IMR-90 (cell line): ENCODE data around the gene AP3S1. TPM values are rescaled to one million over a fixed set of nuclear protein-coding genes. Genes with fewer than 3 reads are reported as not detected.

Source experiments
- ATAC-seq: fragments of 200-7000 bp; cut with Tn5 transposase; 2 replicates; pipeline ENCODE4 v1.9.1; 2020; ENCODE audit warnings: low read depth, mild to moderate bottlenecking, moderate library complexity
- BruUV-seq: library from RNA; stranded (reverse); fragments of 400-500 nt; replicated peaks from 2 replicates; lab custom pipeline; 2021; lab: Mats Ljungman, UMichigan
- CTCF ChIA-PET: fragments of 300-600 bp; formaldehyde crosslinking; extraction: SDS; loops from one replicate; lab custom pipeline; 2021; ENCODE audit warnings: antibody characterized with exemption; lab: Yijun Ruan, JAX
- POLR2A ChIA-PET: fragments of 300-600 bp; sonication (Branson Sonifier 250); formaldehyde crosslinking; loops from one replicate; lab custom pipeline; 2022; ENCODE audit warnings: antibody characterized with exemption; ENCODE audit not compliant: unreplicated experiment; lab: Charles Lee
- DNase-seq: peaks from one replicate; pipeline ENCODE4 v3.0.0; 2013
- H2AFZ ChIP-seq: replicated peaks from 2 replicates; pipeline ENCODE3; 2013; ENCODE audit warnings: low read length, mild to moderate bottlenecking; ENCODE audit not compliant: poor library complexity
- H2AK5ac ChIP-seq: 2 replicates; pipeline ENCODE4 v1.6.1; 2013; ENCODE audit warnings: low read depth, low read length, inconsistent platforms
- H2AK9ac ChIP-seq: replicated peaks from 2 replicates; pipeline ENCODE3; 2013; ENCODE audit warnings: mild to moderate bottlenecking, low read depth, low read length, moderate library complexity; ENCODE audit not compliant: poor library complexity
- H2BK120ac ChIP-seq: 2 replicates; pipeline ENCODE4 v1.6.1; 2013; ENCODE audit warnings: low read depth, low read length, inconsistent platforms
- H2BK15ac ChIP-seq: 3 replicates; pipeline ENCODE4 v1.6.1; 2013; ENCODE audit warnings: low read depth, low read length, inconsistent platforms
- H2BK20ac ChIP-seq: 2 replicates; pipeline ENCODE4 v1.6.1; 2013; ENCODE audit warnings: low read depth, mild to moderate bottlenecking, inconsistent platforms, low read length, moderate library complexity
- H2BK5ac ChIP-seq: 2 replicates; pipeline ENCODE4 v1.6.1; 2013; ENCODE audit warnings: mild to moderate bottlenecking, low read depth, low read length, inconsistent platforms; ENCODE audit not compliant: poor library complexity, severe bottlenecking
- H3K14ac ChIP-seq: replicated peaks from 2 replicates; pipeline ENCODE4 v1.6.1; 2013; ENCODE audit warnings: low read depth, low read length, inconsistent platforms
- H3K18ac ChIP-seq: 2 replicates; pipeline ENCODE4 v1.6.1; 2013; ENCODE audit warnings: low read depth, low read length, control low read depth
- H3K23ac ChIP-seq: 2 replicates; pipeline ENCODE4 v1.6.1; 2013; ENCODE audit warnings: low read depth, low read length, inconsistent platforms
- H3K27ac ChIP-seq: 2 replicates; pipeline ENCODE4 v1.5.1; 2013; ENCODE audit warnings: mild to moderate bottlenecking, control low read depth, low read length; ENCODE audit not compliant: insufficient read depth
- H3K27me3 ChIP-seq: 2 replicates; pipeline ENCODE4 v1.6.1; 2013; ENCODE audit warnings: low read length; ENCODE audit not compliant: control insufficient read depth, insufficient read depth
- H3K36me3 ChIP-seq: 2 replicates; pipeline ENCODE4 v1.6.1; 2013; ENCODE audit warnings: low read length, mixed read lengths; ENCODE audit not compliant: control insufficient read depth, insufficient read depth
- H3K4ac ChIP-seq: 2 replicates; pipeline ENCODE4 v1.6.1; 2013; ENCODE audit warnings: low read depth, low read length, inconsistent platforms
- H3K4me1 ChIP-seq: 2 replicates; pipeline ENCODE4 v1.6.1; 2013; ENCODE audit warnings: low read length, mixed read lengths; ENCODE audit not compliant: control insufficient read depth, insufficient read depth
- H3K4me2 ChIP-seq: 2 replicates; pipeline ENCODE4 v1.6.1; 2013; ENCODE audit warnings: low read depth, mild to moderate bottlenecking, control low read depth, low read length, moderate library complexity
- H3K4me3 ChIP-seq: 2 replicates; pipeline ENCODE4 v1.5.1; 2013; ENCODE audit warnings: low read depth, mild to moderate bottlenecking, control low read depth, low read length, moderate library complexity; ENCODE audit not compliant: insufficient read depth
- H3K56ac ChIP-seq: 2 replicates; pipeline ENCODE4 v1.6.1; 2013; ENCODE audit warnings: low read length, inconsistent platforms; ENCODE audit not compliant: insufficient read depth; ENCODE audit errors: extremely low read depth
- H3K79me1 ChIP-seq, 2 experiments: 2 replicates each; pipeline ENCODE4 v1.6.1; 2013; ENCODE audit warnings: low read length in 2 of 2, inconsistent platforms in 1 of 2, low read depth in 1 of 2
- H3K9ac ChIP-seq: 2 replicates; pipeline ENCODE4 v1.6.1; 2013; ENCODE audit warnings: low read depth, low read length, control low read depth
- H3K9me1 ChIP-seq: 2 replicates; pipeline ENCODE4 v1.6.1; 2013; ENCODE audit warnings: low read length, inconsistent platforms; ENCODE audit not compliant: insufficient read depth
- H3K9me3 ChIP-seq: 2 replicates; pipeline ENCODE4 v1.6.1; 2013; ENCODE audit warnings: low read length; ENCODE audit not compliant: control insufficient read depth, insufficient read depth
- H4K20me1 ChIP-seq: 2 replicates; pipeline ENCODE4 v1.6.1; 2013; ENCODE audit warnings: low read length, inconsistent platforms; ENCODE audit not compliant: insufficient read depth
- H4K5ac ChIP-seq: 2 replicates; pipeline ENCODE4 v1.6.1; 2013; ENCODE audit warnings: mild to moderate bottlenecking, low read depth, low read length, control low read depth
- H4K8ac ChIP-seq, 2 experiments: 2 replicates each; pipeline ENCODE4 v1.6.1; 2013; ENCODE audit warnings: low read depth in 2 of 2, low read length in 2 of 2, control low read depth in 1 of 2, inconsistent platforms in 1 of 2
- H4K91ac ChIP-seq: 2 replicates; pipeline ENCODE4 v1.6.1; 2013; ENCODE audit warnings: low read depth, low read length, inconsistent platforms; ENCODE audit not compliant: insufficient read depth
- CEBPB ChIP-seq: IDR thresholded peaks from 2 replicates; pipeline ENCODE4 v1.6.1; 2012; ENCODE audit warnings: low read depth, low read length, improper control_type of control experiment
- FOS ChIP-seq: fragments of 150-350 bp; IDR thresholded peaks from 2 replicates; pipeline ENCODE4 v1.6.1; 2016; ENCODE audit warnings: low read depth, low read length
- MAFK ChIP-seq: IDR thresholded peaks from 2 replicates; pipeline ENCODE4 v1.6.1; 2012; ENCODE audit warnings: low read depth, low read length, improper control_type of control experiment
- MAZ ChIP-seq: IDR thresholded peaks from 2 replicates; pipeline ENCODE4 v1.6.1; 2012; ENCODE audit warnings: low read depth, mild to moderate bottlenecking, low read length, improper control_type of control experiment, moderate library complexity, borderline replicate concordance
- MXI1 ChIP-seq: IDR thresholded peaks from 2 replicates; pipeline ENCODE4 v1.6.1; 2012; ENCODE audit warnings: low read depth, mild to moderate bottlenecking, low read length, moderate library complexity, borderline replicate concordance
- NFE2L2 ChIP-seq: fragments of 150-350 bp; IDR thresholded peaks from 2 replicates; pipeline ENCODE4 v1.6.1; 2016; ENCODE audit warnings: low read depth, mild to moderate bottlenecking, low read length
- RCOR1 ChIP-seq: IDR thresholded peaks from 2 replicates; pipeline ENCODE4 v1.6.1; 2012; ENCODE audit warnings: mild to moderate bottlenecking, low read length, improper control_type of control experiment; ENCODE audit not compliant: insufficient replicate concordance
- SMC3 ChIP-seq: fragments of 150-350 bp; IDR thresholded peaks from 2 replicates; pipeline ENCODE4 v1.6.1; 2016; ENCODE audit warnings: low read depth, mild to moderate bottlenecking, antibody characterized with exemption, low read length, moderate library complexity
- dilution Hi-C: fragments of 300-500 bp; cut with HindIII; formaldehyde crosslinking; loops from one replicate; pipeline ENCODE4 v1.14.3; 2018; ENCODE audit warnings: low sequenced_read_pairs; ENCODE audit not compliant: unreplicated experiment
- in situ Hi-C: fragments of 300-500 bp; cut with MboI; formaldehyde crosslinking; loops from 3 replicates; pipeline ENCODE4 v1.14.3; 2019; ENCODE audit warnings: low sequenced_read_pairs, inconsistent platforms, mixed read lengths
- intact Hi-C: fragments of 100-400 bp; cut with micrococcal nuclease; formaldehyde crosslinking; loops from 2 replicates; pipeline ENCODE4 v1.10.0; 2022
- polyA plus RNA-seq, 3 experiments: library from polyadenylated mRNA; depleted of rRNA; stranded (reverse); fragments of >200 nt; gene quantifications; 2 replicates each; pipeline ENCODE4 v1.2.3, GENCODE V29; 2012; ENCODE audit warnings: low replicate concordance in 1 of 3
- total RNA-seq: library from RNA; depleted of rRNA; stranded (reverse); fragments of >200 nt; gene quantifications from 2 replicates; pipeline ENCODE4 v1.2.3, GENCODE V29; 2012

The AP3S1 gene
- total and polyA plus RNA-seq, 2 of the 4 experiments (the other 2 are of a cell fraction): 21.9 to 73.1 TPM

- Histone ChIP-seq H4K5ac (no peak overlapping the region), H4K20me1 (no peaks in the 10 kb centered on the region), H2BK5ac (no peak overlapping the region), H3K9me1 (no peaks in the 10 kb centered on the region), H3K4me2 (no peak overlapping the region), H3K36me3 (no peaks in the 10 kb centered on the region), H3K9me3 (no peaks in the 10 kb centered on the region), H3K56ac (no peak overlapping the region), H2AFZ (no peak overlapping the region), H2AK9ac (no peak overlapping the region), H4K91ac (no peak overlapping the region), H3K23ac (no peak overlapping the region), H2BK15ac (no peak overlapping the region), H3K14ac (no peak overlapping the region), H2AK5ac (no peak overlapping the region), H3K27ac (no peak overlapping the region), H3K79me1 (no peaks in the 10 kb centered on the region), H2BK120ac (no peak overlapping the region), H3K4me3 (no peak overlapping the region), H2BK20ac (no peak overlapping the region), H3K9ac (no peak overlapping the region), H4K8ac (no peak overlapping the region), H3K18ac (no peak overlapping the region), H3K27me3 (peaks cover 19% of the 10 kb centered on the region), H3K4me1 (no peaks in the 10 kb centered on the region; the same call in 1 of the 2 replicates), H3K4ac (no peak overlapping the region)
- ChIA-PET POLR2A (no interaction called here), CTCF (no interaction called here)
- intact Hi-C loops (no loop called here), in situ Hi-C loops (loop anchor here (10.0 kb wide), 1 partner anchor 167 kb away; no protein-coding TSS in a partner anchor), dilution Hi-C loops (no loop called here)
- no peak for TF ChIP-seq MAZ
- TF ChIP-seq MXI1: no peak
- TF ChIP-seq CEBPB: no peak
- no peak for TF ChIP-seq MAFK
- TF ChIP-seq NFE2L2: no peak
- no peak for TF ChIP-seq SMC3
- TF ChIP-seq FOS: no peak
- no peak for TF ChIP-seq RCOR1
- ATAC-seq (no peak), DNase-seq (no peak)
- BruUV-seq: no TSS peak
Observed at GRCh38 chr5:115811406-115811805, 30.3 kb upstream of the AP3S1 start.
